Endothelial cell of hepatic sinusoid (primary cell): ENCODE measurements around the gene INO80.

Experiments
- in situ Hi-C: cut with HindIII; loops from 2 replicates; pipeline ENCODE4 v1.10.0; 2017; ENCODE audit warnings: low sequenced_read_pairs

INO80 gene

DNA sequence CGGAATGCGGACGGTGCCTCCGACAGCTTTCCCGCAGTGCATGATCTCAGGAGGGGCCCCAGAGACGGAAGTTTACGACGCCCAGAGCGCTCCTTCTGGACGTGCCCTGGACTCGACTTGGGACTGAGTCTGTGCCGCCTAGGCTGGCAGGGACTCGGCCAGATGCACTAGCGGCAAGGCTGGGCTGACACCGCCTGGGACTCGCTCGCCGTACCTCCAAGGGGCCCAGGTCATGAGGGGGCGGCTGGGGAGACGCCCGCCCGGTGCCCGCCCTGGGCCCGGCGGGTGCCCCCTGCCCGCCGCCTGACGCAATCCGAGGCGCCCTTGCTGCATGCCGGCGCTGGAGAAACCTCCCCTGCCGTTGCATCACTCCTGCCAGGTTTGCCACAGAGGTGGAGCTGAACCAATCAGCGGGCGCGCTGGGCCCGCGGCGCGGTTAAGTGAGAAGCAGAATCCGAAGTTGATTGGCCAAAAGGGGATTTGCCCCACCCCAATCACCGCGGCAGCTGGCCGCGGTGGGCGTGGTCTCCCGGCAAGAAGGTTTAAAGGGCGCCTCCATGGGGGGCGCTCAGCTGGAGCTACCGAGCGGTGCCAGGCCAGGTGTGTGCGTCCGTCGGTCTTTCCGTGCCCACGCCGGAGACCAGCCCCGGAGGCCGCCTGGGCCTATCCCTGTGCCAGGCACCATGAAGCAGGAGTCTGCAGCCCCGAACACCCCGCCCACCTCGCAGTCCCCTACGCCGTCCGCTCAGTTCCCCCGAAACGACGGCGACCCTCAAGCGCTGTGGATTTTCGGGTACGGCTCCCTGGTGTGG lies 163.0 kb downstream of the INO80 start, which contains the start of gene CHAC1:
Gene CHAC1, plus strand, starts transcription at position 571 of the 812 bp plus-strand sequence. Its CDS starts 113 bp downstream, at position 684.
- in situ Hi-C loops: no loop called here

DNA sequence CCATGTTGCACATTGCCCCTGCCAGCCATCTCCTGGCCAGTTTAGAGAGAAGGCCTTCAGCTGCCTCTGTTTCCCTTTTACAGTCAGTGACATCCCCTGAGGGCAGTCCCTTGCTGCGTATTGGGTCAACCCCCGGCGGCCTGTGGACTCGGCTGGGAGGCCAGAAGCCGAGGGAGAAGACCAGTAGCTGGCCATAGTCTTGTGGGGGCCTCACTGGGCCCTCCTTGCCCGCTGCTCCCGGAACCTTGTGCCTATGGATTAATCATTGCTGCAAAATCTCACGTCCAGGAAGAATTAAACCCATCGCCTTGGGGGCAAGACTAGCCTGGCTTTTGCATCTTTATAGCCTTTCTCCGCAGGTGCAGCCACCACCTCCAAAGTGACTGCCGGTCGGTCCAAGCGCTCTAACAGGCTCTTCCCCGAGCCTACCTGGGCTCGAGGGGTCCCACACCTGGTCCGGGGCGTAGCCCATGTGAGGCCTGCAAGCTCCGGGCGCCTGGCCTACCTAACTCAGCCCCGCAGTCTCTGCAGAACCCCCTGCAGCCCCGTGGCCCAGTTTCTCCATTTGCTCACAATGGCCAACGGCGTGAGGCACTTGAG lies 163.7 kb downstream of the INO80 start:
- in situ Hi-C loops: no loop called here

DNA sequence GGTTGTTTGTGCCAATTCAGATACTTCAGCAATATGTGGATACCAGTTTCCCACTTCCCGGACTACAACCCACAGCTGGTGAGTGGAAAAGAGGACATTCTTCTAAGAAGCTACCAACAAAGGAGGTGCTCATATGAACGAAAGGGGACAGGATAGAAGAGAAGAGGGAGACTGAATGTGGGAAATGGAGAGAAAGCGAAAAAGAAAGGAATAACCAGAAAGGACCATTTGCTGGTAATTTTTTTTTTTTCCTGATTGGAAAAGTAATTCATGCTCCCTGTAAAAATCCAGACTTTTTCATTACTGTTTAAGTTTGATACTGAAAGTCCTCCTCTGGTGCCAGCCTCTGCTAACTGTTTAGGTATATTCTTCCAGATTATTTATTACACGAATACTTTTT lies 164.3 kb downstream of the INO80 start:
- in situ Hi-C loops: no loop called here

DNA sequence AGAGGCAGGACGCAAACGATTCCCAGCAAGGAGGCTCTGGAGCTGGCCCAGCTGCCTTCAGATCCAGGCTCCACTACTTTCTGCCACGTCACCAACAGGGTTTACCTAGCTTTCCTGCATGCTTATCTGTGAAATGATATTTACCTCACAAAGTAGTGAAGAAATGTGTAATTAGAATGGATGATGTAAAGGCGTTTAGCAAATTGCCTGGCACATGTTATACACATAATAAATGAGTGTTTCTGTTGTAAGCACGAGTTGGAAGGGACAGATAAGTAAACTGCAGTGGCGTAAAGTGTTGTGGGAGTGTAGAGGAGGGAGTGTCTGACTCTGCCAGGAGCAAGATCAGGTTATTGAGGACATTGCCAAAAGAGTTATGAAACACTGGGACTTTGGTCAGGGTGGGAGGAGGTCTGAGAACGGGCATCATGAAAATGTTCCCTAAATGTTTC lies 166.3 kb downstream of the INO80 start:
- in situ Hi-C loops: no loop called here

DNA sequence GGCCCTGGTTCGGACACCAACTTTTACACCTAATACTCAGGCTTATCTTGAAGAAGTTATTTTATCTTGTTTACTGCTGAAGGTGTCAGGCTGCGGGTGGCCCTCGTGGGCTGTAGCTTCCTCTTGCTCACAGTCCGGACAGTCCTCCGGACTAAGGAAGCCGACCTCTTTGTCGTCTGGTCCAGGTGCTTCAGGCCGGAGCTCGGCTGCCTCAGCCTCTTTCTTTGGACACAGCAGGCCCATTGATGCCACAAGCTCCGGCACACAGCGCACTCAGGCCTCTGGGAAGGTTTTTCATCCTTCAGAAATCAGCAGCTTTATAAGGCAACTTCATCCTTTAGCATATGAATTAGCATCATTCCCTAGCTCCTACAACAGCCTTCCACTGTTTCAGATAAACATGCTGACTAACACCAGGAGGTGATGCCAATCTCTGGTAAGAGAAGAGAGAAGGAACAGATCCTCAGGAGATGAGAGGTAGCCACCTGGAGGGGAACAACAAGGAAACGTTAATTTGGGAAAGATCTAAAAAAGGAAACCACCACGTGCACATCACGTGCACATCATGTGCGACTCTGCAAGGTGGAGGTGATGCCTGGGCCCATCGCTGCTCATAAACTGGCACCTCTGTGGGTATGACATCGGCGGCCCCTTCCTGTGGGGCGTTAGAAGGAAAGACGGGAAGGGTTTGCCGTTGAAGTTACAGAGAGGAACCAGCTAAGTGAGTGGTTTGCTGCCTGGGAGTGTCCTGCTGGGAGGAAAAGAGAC lies 167.2 kb downstream of the INO80 start:
- in situ Hi-C loops: no loop called here

DNA sequence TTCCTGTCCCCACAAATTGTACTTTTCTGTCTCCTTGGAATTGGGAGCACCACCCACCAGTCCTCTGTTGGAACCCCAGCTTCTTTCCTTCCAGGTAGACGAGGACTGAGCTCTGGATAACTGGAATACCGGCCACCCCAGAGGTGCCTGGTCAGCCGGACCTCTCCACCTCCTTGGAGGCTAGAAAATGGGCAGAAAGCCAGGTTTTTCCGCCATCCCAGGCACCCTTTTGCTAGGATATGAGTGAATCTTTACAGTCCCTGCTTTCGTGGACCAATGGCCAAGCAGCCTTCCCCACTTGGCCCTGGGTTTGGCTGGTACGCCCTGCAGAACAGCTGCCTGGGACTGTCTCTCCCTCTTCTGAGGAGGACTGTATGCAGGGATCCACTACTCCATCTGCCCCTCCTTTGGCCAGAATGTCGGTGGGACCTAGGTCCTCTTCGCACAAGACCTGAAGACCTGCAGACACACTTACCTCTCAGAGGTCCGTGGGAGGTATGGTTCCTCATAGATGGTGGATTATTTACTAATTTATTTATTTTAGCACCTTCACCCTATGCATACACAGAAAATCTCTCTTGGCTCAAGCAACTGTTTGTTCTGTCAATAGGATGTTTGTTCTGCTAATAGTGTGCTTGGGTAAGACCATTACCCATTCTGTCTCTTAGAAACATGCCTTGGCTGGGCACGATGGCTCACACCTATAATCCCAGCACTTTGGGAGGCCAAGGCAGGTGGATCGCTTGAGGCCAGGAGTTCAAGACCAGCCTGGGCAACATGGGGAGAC lies 171.4 kb downstream of the INO80 start:
- in situ Hi-C loops: no loop called here

DNA sequence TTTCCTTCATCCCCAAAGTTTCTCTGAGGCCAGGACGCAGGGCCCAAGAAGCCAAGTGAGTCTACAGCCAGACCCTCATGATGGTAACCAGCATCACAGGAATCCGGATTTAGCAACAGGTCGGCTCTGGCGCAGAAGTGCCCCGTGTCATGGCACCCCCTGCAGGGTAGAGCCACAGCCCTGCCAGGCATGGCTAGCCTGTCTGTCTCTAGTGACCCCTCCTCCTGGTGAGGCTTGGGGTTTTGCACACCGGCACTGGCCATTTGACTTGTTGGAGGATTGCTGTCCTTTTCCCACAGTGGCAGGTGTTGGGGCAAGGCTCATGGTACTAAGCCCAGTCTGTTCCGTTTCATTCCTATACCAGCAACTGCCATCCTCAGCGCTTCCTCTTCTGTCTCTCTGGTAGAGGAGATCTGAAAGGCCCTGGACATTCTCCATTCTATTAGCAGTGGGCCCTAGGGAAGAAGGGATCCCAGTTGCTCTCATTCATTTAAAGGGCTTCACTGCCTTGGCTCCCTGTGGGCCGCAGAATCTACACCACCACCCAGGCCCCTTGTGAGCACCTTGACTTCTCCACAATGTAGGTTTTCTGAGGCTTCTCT lies 172.2 kb downstream of the INO80 start:
- in situ Hi-C loops: no loop called here

DNA sequence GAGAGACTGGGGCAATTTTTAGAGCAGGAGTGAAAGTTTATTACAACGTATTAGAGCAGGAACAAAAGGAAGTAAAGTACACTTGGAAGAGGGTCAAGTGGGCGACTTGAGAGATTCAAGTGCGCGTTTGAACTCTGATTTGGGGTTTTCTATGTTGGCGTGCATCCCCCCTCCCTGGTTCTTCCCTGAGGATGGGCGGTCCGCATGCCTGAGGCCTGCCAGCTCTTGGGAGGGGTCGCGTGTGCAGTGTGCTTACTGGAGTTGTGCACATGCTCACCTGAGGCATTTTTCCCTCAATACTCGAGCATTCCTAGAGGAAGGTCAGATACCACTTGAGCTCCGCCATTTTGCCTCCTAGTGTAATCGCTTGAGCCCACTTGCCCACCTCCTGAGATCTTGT lies 173.2 kb downstream of the INO80 start:
- in situ Hi-C loops: no loop called here

DNA sequence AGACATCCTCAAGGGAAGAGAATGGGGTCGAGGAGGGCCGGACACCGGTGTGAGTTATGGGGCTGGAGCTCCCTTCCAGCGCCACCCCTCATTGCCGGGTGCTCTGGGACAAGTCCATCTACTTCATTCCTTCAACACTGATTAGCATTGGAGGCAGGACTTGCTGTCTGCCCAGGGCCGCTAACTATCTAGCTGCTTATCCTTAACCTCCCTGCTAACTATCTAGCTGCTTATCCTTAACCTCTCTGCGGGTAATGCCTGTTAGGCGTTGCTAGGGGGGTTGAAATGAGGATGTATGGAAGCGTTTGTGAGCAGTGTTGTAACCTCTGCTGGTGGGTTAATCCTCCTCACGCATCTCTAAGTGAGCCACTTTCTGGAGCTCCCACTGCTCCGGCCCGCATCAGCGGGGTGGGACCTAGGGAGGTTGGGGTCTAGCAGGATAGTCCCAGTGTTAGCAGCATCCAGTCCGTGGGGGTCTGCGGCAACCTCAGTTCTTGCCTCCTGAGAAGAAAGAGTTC lies 173.7 kb downstream of the INO80 start:
- in situ Hi-C loops: no loop called here

DNA sequence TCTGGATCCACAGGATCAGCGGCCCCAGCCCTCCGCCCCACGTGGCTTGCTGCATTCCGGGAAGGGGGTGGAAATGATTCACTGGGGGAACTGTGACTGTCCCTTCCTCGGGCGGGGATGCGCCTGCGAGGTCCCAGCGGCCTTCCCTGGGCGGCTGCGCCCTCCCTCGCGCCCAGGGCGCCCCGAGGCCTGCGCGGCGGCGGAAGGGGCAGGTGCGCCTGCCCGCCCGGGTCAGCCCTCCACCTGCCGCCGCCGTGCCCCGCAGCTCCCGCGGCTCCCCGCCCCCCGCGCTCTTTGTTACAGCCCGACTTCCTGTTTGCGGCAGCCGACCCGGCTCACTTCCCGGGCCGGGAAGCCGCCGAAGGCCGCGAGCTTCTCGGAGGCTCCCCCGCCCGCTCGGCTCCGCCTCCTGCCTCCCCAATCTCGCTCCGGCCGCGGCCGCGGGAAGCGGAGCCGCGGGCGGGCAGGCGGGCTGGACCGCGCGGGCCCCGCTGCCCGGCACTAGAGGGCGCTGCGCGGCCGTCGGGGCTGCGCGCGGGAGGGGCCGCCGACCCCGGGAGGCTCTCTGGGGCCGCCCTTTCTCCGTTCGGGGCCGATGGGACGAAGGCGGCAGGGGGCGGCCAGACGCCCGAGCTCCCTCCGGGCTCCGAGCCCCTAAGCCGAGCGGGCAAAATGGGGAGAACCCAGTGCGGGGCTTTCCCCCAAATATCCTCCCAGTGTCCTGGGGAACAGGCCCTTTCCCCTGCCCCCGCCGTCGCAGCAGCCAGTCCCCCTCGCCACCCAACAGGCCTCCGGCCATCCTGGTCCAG lies 174.3 kb downstream of the INO80 start:
- in situ Hi-C loops: no loop called here

DNA sequence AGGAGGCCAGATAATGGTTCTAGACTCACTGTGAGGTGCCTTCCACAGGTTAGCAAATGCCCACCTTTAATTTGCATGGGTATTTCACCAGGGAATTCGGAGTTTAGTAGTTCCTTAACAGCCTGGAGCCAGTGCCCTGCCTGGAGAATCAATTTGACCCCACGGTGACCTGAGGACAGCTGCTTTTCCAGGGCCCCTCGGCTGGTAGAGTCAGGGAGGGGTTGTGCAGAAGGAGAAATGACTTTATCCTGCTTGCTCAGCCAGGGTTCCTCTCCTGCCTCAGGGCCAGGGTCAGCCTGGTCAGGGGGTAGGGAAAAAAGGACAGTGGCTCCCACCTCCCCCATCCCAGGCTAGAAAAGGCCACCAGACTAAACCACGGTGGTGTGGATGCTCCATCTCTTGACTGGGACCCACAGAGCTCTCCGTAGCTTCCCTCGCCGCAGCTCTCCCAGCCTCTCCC lies 175.0 kb downstream of the INO80 start:
- in situ Hi-C loops: no loop called here

DNA sequence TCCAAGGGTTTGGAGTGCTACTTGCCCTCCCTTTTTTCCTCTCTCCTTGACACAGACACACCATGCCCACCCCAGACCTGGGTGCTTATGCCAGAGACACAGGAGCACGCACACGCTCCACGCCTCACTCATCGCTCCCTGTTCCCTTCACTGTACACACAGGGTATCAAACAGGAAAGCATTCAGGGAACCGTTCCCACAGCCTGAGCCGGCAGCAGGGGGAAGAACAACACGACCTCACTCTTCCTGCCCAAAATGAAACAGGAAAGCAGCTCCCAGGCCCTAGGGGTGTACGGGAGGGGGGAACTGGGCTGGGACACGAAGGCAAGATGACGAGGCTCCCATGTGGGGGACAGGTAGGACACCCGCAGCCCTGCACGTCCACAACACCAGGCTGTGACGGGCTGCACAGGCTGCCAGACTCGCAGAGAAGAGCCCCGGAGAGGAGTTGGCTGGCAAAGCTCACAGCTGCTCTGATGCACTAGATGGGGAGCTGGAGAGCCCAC lies 175.7 kb downstream of the INO80 start:
- in situ Hi-C loops: no loop called here

DNA sequence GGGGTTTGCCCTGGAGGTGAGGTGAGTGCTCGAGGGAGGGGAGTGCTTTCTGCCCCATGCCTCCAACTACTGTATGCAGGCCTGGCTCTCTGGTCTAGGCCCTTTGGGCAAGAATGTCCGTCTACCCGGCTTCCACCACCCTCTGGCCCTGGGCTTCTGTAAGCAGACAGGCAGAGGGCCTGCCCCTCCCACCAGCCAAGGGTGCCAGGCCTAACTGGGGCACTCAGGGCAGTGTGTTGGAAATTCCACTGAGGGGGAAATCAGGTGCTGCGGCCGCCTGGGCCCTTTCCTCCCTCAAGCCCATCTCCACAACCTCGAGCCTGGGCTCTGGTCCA lies 177.6 kb downstream of the INO80 start:
- in situ Hi-C loops: no loop called here

DNA sequence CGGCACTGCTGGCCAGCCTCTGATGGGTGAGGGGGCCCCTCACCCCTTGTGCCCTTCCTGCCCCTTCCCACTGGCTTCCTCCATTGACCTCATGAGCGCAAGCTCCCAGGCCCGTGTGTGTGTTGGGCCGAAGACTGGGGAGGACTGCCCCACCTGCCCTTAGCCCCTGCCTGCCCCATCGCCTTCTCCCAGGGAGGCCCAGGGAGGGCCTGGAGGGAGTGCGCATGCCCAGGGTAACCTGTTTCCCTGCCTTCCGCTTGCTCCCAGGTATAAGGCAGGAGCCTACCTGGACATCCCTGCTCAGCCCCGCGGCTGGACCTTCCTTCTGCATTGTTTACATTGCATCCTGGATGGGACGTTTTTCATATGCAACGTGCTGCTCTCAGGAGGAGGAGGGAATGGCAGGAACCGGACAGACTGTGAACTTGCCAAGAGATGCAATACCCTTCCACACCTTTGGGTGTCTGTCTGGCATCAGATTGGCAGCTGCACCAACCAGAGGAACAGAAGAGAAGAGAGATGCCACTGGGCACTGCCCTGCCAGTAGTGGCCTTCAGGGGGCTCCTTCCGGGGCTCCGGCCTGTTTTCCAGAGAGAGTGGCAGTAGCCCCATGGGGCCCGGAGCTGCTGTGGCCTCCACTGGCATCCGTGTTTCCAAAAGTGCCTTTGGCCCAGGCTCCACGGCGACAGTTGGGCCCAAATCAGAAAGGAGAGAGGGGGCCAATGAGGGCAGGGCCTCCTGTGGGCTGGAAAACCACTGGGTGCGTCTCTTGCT lies 178.1 kb downstream of the INO80 start:
- in situ Hi-C loops: no loop called here

DNA sequence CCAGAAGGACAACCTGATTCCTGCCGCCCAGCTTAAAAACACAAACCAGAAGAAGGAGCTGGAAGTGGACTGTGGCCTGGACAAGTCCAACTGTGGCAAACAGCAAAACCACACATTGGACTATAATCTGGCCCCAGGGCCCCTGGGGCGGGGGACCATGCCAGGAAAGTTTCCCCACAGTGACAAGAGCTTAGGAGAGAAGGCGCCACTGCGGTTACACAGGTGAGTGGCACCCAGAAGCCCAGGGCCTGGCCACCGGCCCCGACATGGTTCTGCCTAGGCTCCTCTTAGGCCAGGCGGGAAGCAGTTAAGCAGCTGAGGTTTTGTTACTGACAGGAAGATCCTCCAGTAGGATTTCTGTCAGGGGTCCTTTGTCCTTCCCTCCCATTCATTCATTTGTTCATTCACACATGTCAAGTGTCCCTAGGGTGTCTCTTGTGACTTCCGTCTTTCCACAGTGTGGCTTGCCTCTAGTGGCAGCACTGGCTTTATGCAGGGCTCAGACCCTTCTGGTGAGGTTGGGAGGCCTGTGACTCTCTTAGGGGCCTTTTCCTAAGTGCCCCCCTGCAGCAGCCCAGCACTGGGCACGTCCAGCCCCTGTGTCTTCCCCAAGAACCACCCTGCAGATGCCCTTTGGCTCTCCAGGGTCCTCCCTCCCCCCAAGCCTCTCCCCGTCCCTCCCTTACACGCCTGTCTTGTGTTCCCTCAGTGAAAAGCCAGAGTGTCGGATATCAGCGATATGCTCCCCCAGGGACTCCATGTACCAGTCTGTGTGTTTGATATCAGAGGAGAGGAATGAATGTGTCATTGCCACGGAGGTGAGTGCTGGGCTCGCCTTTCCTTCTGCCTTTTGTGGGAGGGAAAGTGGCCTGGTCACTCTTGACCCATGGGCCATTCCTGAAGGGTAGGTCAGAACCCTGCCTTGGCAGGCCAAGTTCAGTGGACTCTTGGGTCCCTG lies 179.1 kb downstream of the INO80 start:
- in situ Hi-C loops: no loop called here

DNA sequence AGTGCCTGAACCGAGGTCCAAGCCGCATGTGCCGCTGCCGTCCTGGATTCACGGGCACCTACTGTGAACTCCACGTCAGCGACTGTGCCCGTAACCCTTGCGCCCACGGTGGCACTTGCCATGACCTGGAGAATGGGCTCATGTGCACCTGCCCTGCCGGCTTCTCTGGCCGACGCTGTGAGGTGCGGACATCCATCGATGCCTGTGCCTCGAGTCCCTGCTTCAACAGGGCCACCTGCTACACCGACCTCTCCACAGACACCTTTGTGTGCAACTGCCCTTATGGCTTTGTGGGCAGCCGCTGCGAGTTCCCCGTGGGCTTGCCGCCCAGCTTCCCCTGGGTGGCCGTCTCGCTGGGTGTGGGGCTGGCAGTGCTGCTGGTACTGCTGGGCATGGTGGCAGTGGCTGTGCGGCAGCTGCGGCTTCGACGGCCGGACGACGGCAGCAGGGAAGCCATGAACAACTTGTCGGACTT lies 179.8 kb downstream of the INO80 start:
- in situ Hi-C loops: no loop called here

DNA sequence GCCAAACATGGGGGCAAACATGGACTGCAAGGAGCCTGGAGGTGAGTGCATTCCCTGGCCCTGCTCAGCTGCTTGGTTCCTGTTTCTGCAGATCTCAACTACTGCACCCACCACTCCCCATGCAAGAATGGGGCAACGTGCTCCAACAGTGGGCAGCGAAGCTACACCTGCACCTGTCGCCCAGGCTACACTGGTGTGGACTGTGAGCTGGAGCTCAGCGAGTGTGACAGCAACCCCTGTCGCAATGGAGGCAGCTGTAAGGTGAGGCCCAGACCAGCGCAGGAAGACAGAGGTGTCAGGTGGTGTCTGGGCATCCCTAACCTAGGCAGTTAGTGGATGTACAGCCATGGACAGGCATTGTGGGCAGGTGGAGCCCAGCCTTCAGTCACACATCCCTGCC lies 181.6 kb downstream of the INO80 start:
- in situ Hi-C loops: loop anchor here (5.0 kb wide), 1 partner anchor 43 kb away; no protein-coding TSS in a partner anchor
